Colonic mucosa (tissue), 4 donors: ENCODE data around the gene ITPK1. TPM values are rescaled to one million over a fixed set of nuclear protein-coding genes. Genes with fewer than 3 reads are reported as not detected.

Experiments
- DNase-seq: peaks from one replicate; pipeline ENCODE4 v3.0.0-alpha.2; 2020
- H3K27ac ChIP-seq: fragments of 200-600 bp; one replicate; pipeline ENCODE4 v1.8.0; 2021
- H3K27me3 ChIP-seq: fragments of 200-600 bp; one replicate; pipeline ENCODE4 v1.8.0; 2021
- H3K36me3 ChIP-seq: fragments of 200-600 bp; one replicate; pipeline ENCODE4 v1.8.0; 2021
- H3K4me1 ChIP-seq: fragments of 200-600 bp; one replicate; pipeline ENCODE4 v1.8.0; 2021; ENCODE audit warnings: mild to moderate bottlenecking
- H3K4me3 ChIP-seq: fragments of 200-600 bp; one replicate; pipeline ENCODE4 v1.8.0; 2021
- H3K9ac ChIP-seq, 2 donors: one replicate each; pipeline ENCODE4 v1.7.0; 2013; ENCODE audit warnings: control low read depth in 2 of 2, low read depth in 2 of 2, low read length in 2 of 2
- H3K9me3 ChIP-seq: fragments of 200-600 bp; one replicate; pipeline ENCODE4 v1.8.0; 2021
- CTCF ChIP-seq: fragments of 200-600 bp; IDR thresholded peaks from one replicate; pipeline ENCODE4 v1.8.0; 2022; ENCODE audit warnings: antibody characterized with exemption, mild to moderate bottlenecking
- intact Hi-C: fragments of 100-400 bp; cut with DNase I; formaldehyde crosslinking; loops from one replicate; pipeline ENCODE4 v1.14.1; 2022
- total RNA-seq, 2 donors: library from RNA; stranded (reverse); fragmentation: NEBNext Ultra II Directional in 1 of 2; extraction: Animal tissue kit (Norgen Biotek cat#: 25700) in 1 of 2; gene quantifications; one replicate each; pipeline ENCODE4 v1.2.1, GENCODE V29; 2021
- donor health status: healthy.
- donor health status: DM: no; HTN: no; CAD: no.
- donor health status: DM: no; HTN: no; CAD: no.

Gene ITPK1
- total RNA-seq, 2 donors from 2014 or later: 118 to 134 TPM

- Histone ChIP-seq H3K36me3 (peaks cover 5% of the 10 kb centered on the region), H3K9ac (no peak overlapping the region), H3K9me3 (no peaks in the 10 kb centered on the region), H3K4me1 (no peaks in the 10 kb centered on the region), H3K27me3 (no peaks in the 10 kb centered on the region), H3K4me3 (no peak overlapping the region), H3K27ac (no peak overlapping the region)
- peak; percentile 96 for TF ChIP-seq CTCF
- intact Hi-C loops: loop anchor here (1.0 to 2.0 kb wide), 2 partner anchors 161 to 187 kb away; no protein-coding TSS in a partner anchor
- DNase-seq: peak; percentile 82
These were observed 163.7 kb downstream of the ITPK1 start for GRCh38 chr14:92951912-92952471.

GRCh38 chr14:92951261-92951660 lies 164.5 kb downstream of the ITPK1 start:
- no peak for TF ChIP-seq CTCF
- no peak overlapping the region for H3K9ac ChIP-seq
- no peaks in the 10 kb centered on the region for H3K9me3 ChIP-seq
- H3K27me3 ChIP-seq: no peaks in the 10 kb centered on the region
- no peak for DNase-seq
- peaks cover 5% of the 10 kb centered on the region for H3K36me3 ChIP-seq
- peaks cover 6% of the 10 kb centered on the region for H3K4me1 ChIP-seq
- intact Hi-C loops: no loop called here
- no peak overlapping the region for H3K4me3 ChIP-seq
- no peak overlapping the region for H3K27ac ChIP-seq

GRCh38 chr14:92950773-92951172 lies 165.0 kb downstream of the ITPK1 start:
- intact Hi-C loops: no loop called here

GRCh38 chr14:92950193-92950540 lies 165.6 kb downstream of the ITPK1 start:
- H3K9ac ChIP-seq: no peak overlapping the region
- H3K36me3 ChIP-seq: peaks cover 5% of the 10 kb centered on the region
- no peak overlapping the region for H3K4me3 ChIP-seq
- intact Hi-C loops: no loop called here
- TF ChIP-seq CTCF: no peak
- H3K27me3 ChIP-seq: no peaks in the 10 kb centered on the region
- H3K4me1 ChIP-seq: peaks cover 6% of the 10 kb centered on the region
- H3K27ac ChIP-seq: no peak overlapping the region
- H3K9me3 ChIP-seq: no peaks in the 10 kb centered on the region
- DNase-seq: no peak

More at GRCh38 chr14:92950773-92951172, 165.0 kb downstream of the ITPK1 start:
- peaks cover 6% of the 10 kb centered on the region for H3K4me1 ChIP-seq
- H3K27me3 ChIP-seq: no peaks in the 10 kb centered on the region
- H3K4me3 ChIP-seq: no peak overlapping the region
- TF ChIP-seq CTCF: no peak
- H3K9ac ChIP-seq: no peak overlapping the region
- H3K27ac ChIP-seq: no peak overlapping the region
- no peak for DNase-seq
- no peaks in the 10 kb centered on the region for H3K9me3 ChIP-seq
- H3K36me3 ChIP-seq: peaks cover 5% of the 10 kb centered on the region

GRCh38 chr14:92949496-92950192 lies 166.1 kb downstream of the ITPK1 start:
- Histone ChIP-seq H3K4me1 (peaks cover 6% of the 10 kb centered on the region), H3K27me3 (no peaks in the 10 kb centered on the region), H3K4me3 (no peak overlapping the region), H3K27ac (no peak overlapping the region), H3K9me3 (no peaks in the 10 kb centered on the region), H3K36me3 (peaks cover 5% of the 10 kb centered on the region), H3K9ac (no peak overlapping the region)
- intact Hi-C loops: no loop called here
- no peak for DNase-seq
- no peak for TF ChIP-seq CTCF
